HepG2 (cell line): ENCODE results near the gene AFDN.

Experiments used
- KMT2B ChIP-seq: IDR thresholded peaks from 2 replicates; pipeline ENCODE4 v1.6.1; 2016; ENCODE audit warnings: missing genetic modification reagents, missing compliant biosample characterization
- POLR2A ChIP-seq, 2 experiments: IDR thresholded peaks; 2 replicates each; pipeline ENCODE4 v1.6.1; 2011; ENCODE audit warnings: low read depth in 2 of 2, low read length in 2 of 2, mild to moderate bottlenecking in 1 of 2, moderate library complexity in 1 of 2; ENCODE audit not compliant: insufficient read depth in 1 of 2

- TF ChIP-seq KMT2B (CRISPR knock-in tag) (no peak), POLR2A (IDR thresholded peaks at IDR 0.05; ENCODE audit: insufficient read depth in 1 of 2, low read depth in 2 of 2, low read length in 2 of 2) (no peak)
These were observed 29.8 kb downstream of the AFDN start for GRCh38 chr6:167856474-167856873.
